Heart right ventricle (tissue), 16 donors: ENCODE data around the gene DCT. TPM values are rescaled to one million over a fixed set of nuclear protein-coding genes. Genes with fewer than 3 reads are reported as not detected.
"Not testable (repeated sequence)": the region's sequence is repeated elsewhere in the genome, so short reads cannot be mapped to it uniquely, and the experiment has no call there.

Experiments used
- ATAC-seq, 8 donors: fragments of 200-7000 bp; cut with Tn5 transposase; one replicate each; pipeline ENCODE4 v1.9.1; 2020; ENCODE audit warnings: mild to moderate bottlenecking in 8 of 8, moderate library complexity in 8 of 8, moderate number of reproducible peaks in 1 of 8
- DNase-seq, 2 donors: peaks; one replicate each; pipeline ENCODE4 v3.0.0-alpha.2; 2020
- H3K27ac ChIP-seq, 10 donors: fragments of 200-600 bp; sonication (generic) in 2 of 10; one replicate each; pipeline versions ENCODE4 v1.5.0 to v1.8.0; 2020 to 2022; ENCODE audit warnings: mild to moderate bottlenecking in 3 of 10
- H3K27me3 ChIP-seq, 7 donors: fragments of 200-600 bp; one replicate each; pipeline ENCODE4 v1.8.0; 2021 to 2022; ENCODE audit warnings: mild to moderate bottlenecking in 2 of 7
- H3K36me3 ChIP-seq, 9 donors: fragments of 200-600 bp; sonication (generic) in 1 of 9; one replicate each; pipeline versions ENCODE4 v1.5.0 to v1.8.0; 2020 to 2022; ENCODE audit warnings: mild to moderate bottlenecking in 2 of 9
- H3K4me1 ChIP-seq, 9 donors: fragments of 200-600 bp; sonication (generic) in 1 of 9; one replicate each; pipeline versions ENCODE4 v1.5.0 to v1.8.0; 2020 to 2022; ENCODE audit warnings: mild to moderate bottlenecking in 4 of 9
- H3K4me3 ChIP-seq, 10 donors: fragments of 200-600 bp; sonication (generic) in 2 of 10; one replicate each; pipeline versions ENCODE4 v1.5.0 to v1.8.0; 2020 to 2022; ENCODE audit warnings: mild to moderate bottlenecking in 7 of 10, moderate library complexity in 2 of 10
- H3K9me3 ChIP-seq, 11 donors: fragments of 200-600 bp in 10 of 11; sonication (generic) in 2 of 11; one replicate each; pipeline versions ENCODE4 v1.5.0 to v1.8.0; 2013 to 2022; ENCODE audit warnings: mild to moderate bottlenecking in 2 of 11, control low read depth in 1 of 11, moderate library complexity in 1 of 11
- WGBS, 2 donors: extraction: QIAGEN DNeasy Blood & Tissue Kit; methylation state at CpG; one replicate each; pipeline ENCODE4 v1.1.7; 2013; ENCODE audit warnings: inconsistent platforms in 1 of 2; 5-methylcytosine and 5-hydroxymethylcytosine counted together
- intact Hi-C, 10 donors: fragments of 100-400 bp; cut with DNase I; formaldehyde crosslinking; loops; one replicate each; pipeline versions ENCODE4 v1.11.1 to v1.14.2; 2022
- polyA plus RNA-seq, 2 donors: library from polyadenylated mRNA; stranded (reverse); fragments of 200-250 nt; gene quantifications; one replicate each; pipeline ENCODE4 v1.2.3, GENCODE V29; 2013
- total RNA-seq, 10 donors: library from RNA; stranded (reverse); fragmentation: NEBNext Ultra II Directional in 3 of 10; extraction: Animal tissue kit (Norgen Biotek cat#: 25700) in 3 of 10; gene quantifications; one replicate each; pipeline versions ENCODE4 v1.2.1 to v1.2.4, GENCODE V29; 2021 to 2023
- TF ChIP-seq, protein P1 (sequence below), 9 donors: fragments of 200-600 bp; sonication (generic) in 2 of 9; IDR thresholded peaks; one replicate each; pipeline versions ENCODE4 v1.5.0 to v1.8.0; 2021 to 2022; ENCODE audit warnings: antibody characterized with exemption in 9 of 9, mild to moderate bottlenecking in 5 of 9, moderate library complexity in 1 of 9
- donor health status: Arrhythmogenic right ventricular cardiomyopathy.
- donor health status: ischemic (EF 13 %, LVEDD 7.1; RV severe dilation, severe dysfunction).
- donor health status: healthy with polysubstance abuse.
- donor health status: DM: no; HTN: yes; CAD: no.
- donor health status: DM: no; HTN: no; CAD: no.
- donor health status: ischemic (EF 25% LVEDD 6.9; RV normal size, moderate dysfunction).
- donor health status: ischemic (EF 25% LVEDD 5.7; RV mildly dilated, moderate dysfunction).
- donor health status: healthy.
- donor health status: DM: yes; HTN: yes; CAD: no.
- donor health status: Ischemic cardiomyopathy.
- donor health status: ischemic (EF 35%, LVEDD 5.7; RV mildly dilated, moderate dysfunction).
- donor health status: nonischemic (EF 11% LVEDD 7.7; RV severe dilation, severe dysfunction).
- donor health status: DM: yes; HTN: yes; CAD: no.
- donor health status: PGD.
- donor health status: ischemic (EF 29% LVEDD 5.4; RV normal size, mild dysfunction).
- donor health status: nonischemic (EF 23%, LVEDD 6.1; RV moderate dilation, normal function).

The DCT gene
- total and polyA plus RNA-seq, 12 donors: 0.01 to 0.47 (median 0.25) TPM; not detected in 1

DNA sequence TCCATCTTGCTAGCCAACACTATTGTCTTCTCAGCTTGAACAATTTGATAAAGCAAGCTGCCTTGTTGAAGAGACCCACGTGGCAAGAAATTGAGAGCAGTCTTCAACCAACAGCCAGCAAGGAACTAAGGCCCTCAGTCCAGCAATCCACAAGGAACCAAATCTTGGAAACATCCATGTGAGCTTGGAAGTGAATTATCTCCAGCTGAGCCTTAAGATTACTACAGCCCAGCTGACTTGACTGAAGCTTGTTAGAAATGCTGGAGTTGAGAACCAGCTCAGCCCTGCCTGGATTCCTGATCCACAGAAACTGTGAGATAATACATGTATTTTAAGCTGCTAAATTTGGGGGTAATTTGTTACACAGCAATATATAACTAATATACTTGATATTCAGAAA lies 26.2 kb upstream of the DCT start:
- Histone ChIP-seq H3K4me1 (no peaks in the 10 kb centered on the region), H3K4me3 (no peak overlapping the region), H3K27me3 (peaks cover 0 to 6% (median 0%) of the 10 kb centered on the region in 7 donors), H3K27ac (no peak overlapping the region), H3K36me3 (no peaks in the 10 kb centered on the region), H3K9me3 (no peaks in the 10 kb centered on the region)
- 50 to 54% methylated on average over 1 of the region's 1 CpG for WGBS, 2 donors
- intact Hi-C loops: no loop called here
- no peak for DNase-seq
- TF ChIP-seq, protein P1, sequence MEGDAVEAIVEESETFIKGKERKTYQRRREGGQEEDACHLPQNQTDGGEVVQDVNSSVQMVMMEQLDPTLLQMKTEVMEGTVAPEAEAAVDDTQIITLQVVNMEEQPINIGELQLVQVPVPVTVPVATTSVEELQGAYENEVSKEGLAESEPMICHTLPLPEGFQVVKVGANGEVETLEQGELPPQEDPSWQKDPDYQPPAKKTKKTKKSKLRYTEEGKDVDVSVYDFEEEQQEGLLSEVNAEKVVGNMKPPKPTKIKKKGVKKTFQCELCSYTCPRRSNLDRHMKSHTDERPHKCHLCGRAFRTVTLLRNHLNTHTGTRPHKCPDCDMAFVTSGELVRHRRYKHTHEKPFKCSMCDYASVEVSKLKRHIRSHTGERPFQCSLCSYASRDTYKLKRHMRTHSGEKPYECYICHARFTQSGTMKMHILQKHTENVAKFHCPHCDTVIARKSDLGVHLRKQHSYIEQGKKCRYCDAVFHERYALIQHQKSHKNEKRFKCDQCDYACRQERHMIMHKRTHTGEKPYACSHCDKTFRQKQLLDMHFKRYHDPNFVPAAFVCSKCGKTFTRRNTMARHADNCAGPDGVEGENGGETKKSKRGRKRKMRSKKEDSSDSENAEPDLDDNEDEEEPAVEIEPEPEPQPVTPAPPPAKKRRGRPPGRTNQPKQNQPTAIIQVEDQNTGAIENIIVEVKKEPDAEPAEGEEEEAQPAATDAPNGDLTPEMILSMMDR (IDR thresholded peaks at IDR 0.05): no peak
- peak in 1 of 8 donors; percentile 22 for ATAC-seq

DNA sequence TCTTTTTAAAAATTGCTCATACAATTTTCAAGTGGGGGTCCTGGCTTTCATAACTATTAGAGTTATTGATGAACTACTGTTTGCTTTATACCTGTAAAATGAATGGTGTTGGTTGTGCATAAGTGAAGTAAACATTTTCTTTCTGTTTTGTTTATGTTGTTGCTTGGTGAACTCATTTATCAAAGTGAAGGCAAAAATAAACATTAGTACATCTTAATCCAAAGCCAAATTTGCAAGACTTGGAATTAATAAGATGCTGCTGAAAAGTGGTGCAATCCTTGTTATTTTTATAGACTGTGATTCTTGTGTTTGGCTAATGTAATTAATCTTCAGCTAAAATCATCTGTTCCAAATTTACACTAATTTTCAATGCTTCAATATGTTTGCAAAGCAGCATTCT lies 24.4 kb upstream of the DCT start:
- TF ChIP-seq, protein P1 (IDR thresholded peaks at IDR 0.05): no peak
- DNase-seq (no peak), ATAC-seq (no peak)
- Histone ChIP-seq H3K4me3 (no peak overlapping the region), H3K4me1 (no peaks in the 10 kb centered on the region), H3K27me3 (peaks cover 0 to 6% (median 0%) of the 10 kb centered on the region in 7 donors), H3K27ac (no peak overlapping the region), H3K9me3 (peaks cover 0 to 2% (median 0%) of the 10 kb centered on the region in 11 donors), H3K36me3 (no peaks in the 10 kb centered on the region)
- intact Hi-C loops: no loop called here

DNA sequence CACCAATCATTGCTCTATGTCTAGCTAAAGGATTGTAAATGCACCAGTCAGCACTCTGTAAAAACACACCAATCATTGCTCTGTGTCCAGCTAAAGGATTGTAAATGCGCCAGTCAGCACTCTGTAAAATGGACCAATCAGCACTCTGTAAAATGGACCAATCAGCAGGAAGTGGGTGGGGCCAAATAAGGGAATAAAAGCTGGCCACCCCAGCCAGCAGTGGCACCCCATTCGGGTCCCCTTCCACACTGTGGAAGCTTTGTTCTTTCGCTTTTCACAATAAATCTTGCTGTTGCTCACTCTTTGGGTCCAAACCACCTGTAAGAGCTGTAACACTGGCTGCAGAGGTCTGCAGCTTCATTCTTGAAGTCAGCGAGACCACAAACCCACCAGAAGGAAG lies 19.3 kb upstream of the DCT start:
- not testable (repeated sequence) for H3K27ac ChIP-seq, DNase-seq
- 89 to 93% methylated on average over 4 of the region's 4 CpGs for WGBS, 2 donors

DNA sequence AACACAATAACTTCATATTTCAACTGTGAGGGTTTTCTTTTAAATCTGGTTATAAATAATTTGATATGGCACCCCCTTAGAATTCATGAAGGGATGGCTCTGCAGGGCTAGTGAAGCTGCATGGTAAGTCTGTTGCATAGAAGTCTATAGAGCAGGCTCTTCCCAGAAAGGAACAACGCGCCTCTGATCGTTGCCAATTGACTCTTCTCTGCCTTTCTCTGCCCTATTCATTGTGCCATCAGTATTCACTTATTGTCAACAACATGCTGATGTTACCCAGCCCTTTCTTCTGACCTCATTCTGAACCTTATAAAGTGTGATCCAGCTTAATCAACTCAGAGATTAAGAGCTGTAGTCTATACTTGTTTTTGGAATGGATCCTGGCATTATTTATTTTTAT lies 16.3 kb upstream of the DCT start:
- no peaks in the 10 kb centered on the region for H3K4me1 ChIP-seq
- no peaks in the 10 kb centered on the region for H3K27me3 ChIP-seq
- peaks cover 0 to 13% (median 0%) of the 10 kb centered on the region in 11 donors for H3K9me3 ChIP-seq
- TF ChIP-seq, protein P1 (IDR thresholded peaks at IDR 0.05): no peak
- H3K36me3 ChIP-seq: no peaks in the 10 kb centered on the region
- 81 to 92% methylated on average over 3 of the region's 3 CpGs for WGBS, 2 donors
- ATAC-seq (no peak), DNase-seq (no peak)
- H3K27ac ChIP-seq: no peak overlapping the region
- H3K4me3 ChIP-seq: no peak overlapping the region
- intact Hi-C loops: no loop called here

More for the DNA sequence above, 19.3 kb upstream of the DCT start:
- ATAC-seq, intact Hi-C loops, H3K4me1 ChIP-seq, H3K4me3 ChIP-seq, H3K36me3 ChIP-seq, H3K27me3 ChIP-seq: not testable (repeated sequence)
- peaks cover 0 to 10% (median 0%) of the 10 kb centered on the region in 11 donors for H3K9me3 ChIP-seq

DNA sequence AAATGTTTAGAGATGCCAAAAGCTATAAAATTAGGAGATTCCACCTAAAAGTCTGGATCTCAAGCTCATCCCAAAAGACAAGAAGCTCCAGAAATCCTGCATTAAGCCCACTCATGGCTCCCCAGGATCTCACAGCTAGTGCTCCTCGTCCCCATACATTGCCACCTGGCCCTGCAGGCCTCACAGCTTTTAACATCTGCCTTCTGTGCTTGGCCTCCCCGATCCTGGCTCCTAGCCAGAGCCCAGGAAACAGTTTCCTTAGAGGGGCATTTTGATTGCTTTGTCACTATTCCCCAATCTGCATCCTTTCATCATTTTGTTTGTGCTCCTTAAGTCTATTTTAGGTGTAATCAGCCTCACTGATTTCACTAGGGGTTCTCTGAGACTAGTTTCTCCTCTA lies 14.5 kb upstream of the DCT start:
- intact Hi-C loops: no loop called here
- DNase-seq (no peak), ATAC-seq (no peak)
- Histone ChIP-seq H3K4me1 (no peaks in the 10 kb centered on the region), H3K9me3 (peaks cover 0 to 13% (median 0%) of the 10 kb centered on the region in 11 donors), H3K27me3 (no peaks in the 10 kb centered on the region), H3K4me3 (no peak overlapping the region), H3K36me3 (no peaks in the 10 kb centered on the region), H3K27ac (no peak overlapping the region)
- WGBS, 2 donors: 32 to 35% methylated on average over 2 of the region's 2 CpGs
- TF ChIP-seq, protein P1 (IDR thresholded peaks at IDR 0.05): no peak
